OCI-LY3 (cell line): ENCODE results near the gene KCTD13.

Experiments used
- H2AFZ ChIP-seq: fragments of 200-600, 300-600 bp; shearing (Covaris generic); 2 replicates; pipeline ENCODE4 v1.6.0; 2014; ENCODE audit warnings: antibody characterized with exemption, low read depth, low read length
- H3K27ac ChIP-seq: fragments of 200-600, 300-600 bp; sonication (generic); 2 replicates; pipeline ENCODE4 v1.5.1; 2014; ENCODE audit warnings: mild to moderate bottlenecking, low read length, moderate library complexity, mixed read lengths
- H3K27me3 ChIP-seq: fragments of 200-600, 300-600 bp; sonication (generic); 2 replicates; pipeline ENCODE4 v1.6.1; 2014; ENCODE audit warnings: low read depth, low read length, mixed read lengths
- H3K36me3 ChIP-seq: fragments of 200-600, 300-600 bp; sonication (generic); replicated peaks from 2 replicates; pipeline ENCODE3; 2014; ENCODE audit warnings: low read depth, low read length, mixed read lengths
- H3K4me1 ChIP-seq: fragments of 300-600, 200-600 bp; sonication (generic); 2 replicates; pipeline ENCODE4 v1.6.1; 2014; ENCODE audit warnings: low read length, mixed read lengths
- H3K4me2 ChIP-seq: fragments of 200-600, 300-600 bp; sonication (generic); 2 replicates; pipeline ENCODE4 v1.6.1; 2014; ENCODE audit warnings: low read length, mixed read lengths
- H3K4me3 ChIP-seq: fragments of 300-600, 200-600 bp; sonication (generic); 2 replicates; pipeline ENCODE4 v1.5.1; 2014; ENCODE audit warnings: antibody characterized with exemption, mild to moderate bottlenecking, low read length, moderate library complexity
- H3K79me2 ChIP-seq: fragments of 300-600, 200-600 bp; shearing (Covaris generic); 2 replicates; pipeline ENCODE4 v1.6.1; 2014; ENCODE audit warnings: mild to moderate bottlenecking, low read length, mixed read lengths
- H3K9ac ChIP-seq: fragments of 300-600, 200-600 bp; shearing (Covaris generic); 2 replicates; pipeline ENCODE4 v1.6.0; 2014; ENCODE audit warnings: mild to moderate bottlenecking, low read length, moderate library complexity
- H3K9me3 ChIP-seq: fragments of 200-600, 300-600 bp; shearing (Covaris generic); 2 replicates; pipeline ENCODE4 v1.6.1; 2014; ENCODE audit warnings: low read length, mixed read lengths; ENCODE audit not compliant: insufficient read depth
- H4K20me1 ChIP-seq: fragments of 200-600, 300-600 bp; sonication (generic); 2 replicates; pipeline ENCODE4 v1.6.1; 2016; ENCODE audit warnings: low read length, mixed read lengths; ENCODE audit not compliant: insufficient read depth
- CTCF ChIP-seq: fragments of 200-600, 300-600 bp; sonication (generic); IDR thresholded peaks from 2 replicates; pipeline ENCODE4 v1.5.1; 2014; ENCODE audit warnings: antibody characterized with exemption, low read length, low read depth
- EZH2phosphoT487 ChIP-seq: fragments of 200-600 bp; shearing (Covaris generic); IDR thresholded peaks from 2 replicates; pipeline ENCODE4 v1.6.1; 2018; ENCODE audit warnings: antibody characterized with exemption, mixed run types, low read depth

The KCTD13 gene

GRCh38 chr16:29898804-29899515 lies 27.1 kb downstream of the KCTD13 start:
- Histone ChIP-seq H3K27ac (no peak overlapping the region), H3K4me2 (no peak overlapping the region), H3K27me3 (peaks cover 8% of the 10 kb centered on the region), H4K20me1 (peaks cover 3% of the 10 kb centered on the region), H3K9ac (no peak overlapping the region), H3K4me3 (no peak overlapping the region), H3K79me2 (no peaks in the 10 kb centered on the region), H3K9me3 (no peaks in the 10 kb centered on the region), H2AFZ (no peak overlapping the region), H3K36me3 (no peaks in the 10 kb centered on the region), H3K4me1 (no peaks in the 10 kb centered on the region; the same call in 1 of the 2 replicates)
- no peak for TF ChIP-seq CTCF
- TF ChIP-seq EZH2phosphoT487: no peak

GRCh38 chr16:29898135-29898803 lies 27.8 kb downstream of the KCTD13 start:
- peaks cover 3% of the 10 kb centered on the region for H4K20me1 ChIP-seq
- H3K79me2 ChIP-seq: no peaks in the 10 kb centered on the region
- TF ChIP-seq CTCF (no peak), EZH2phosphoT487 (no peak)
- H2AFZ ChIP-seq: no peak overlapping the region
- no peaks in the 10 kb centered on the region for H3K36me3 ChIP-seq
- H3K4me1 ChIP-seq: no peaks in the 10 kb centered on the region; the same call in 1 of the 2 replicates
- H3K4me3 ChIP-seq: no peak overlapping the region
- H3K9me3 ChIP-seq: no peaks in the 10 kb centered on the region
- H3K27me3 ChIP-seq: peaks cover 8% of the 10 kb centered on the region
- no peak overlapping the region for H3K4me2 ChIP-seq
- H3K9ac ChIP-seq: no peak overlapping the region
- no peak overlapping the region for H3K27ac ChIP-seq

GRCh38 chr16:29897333-29897732 lies 28.7 kb downstream of the KCTD13 start:
- Histone ChIP-seq H3K4me3 (no peak overlapping the region), H3K79me2 (no peaks in the 10 kb centered on the region), H3K27me3 (peaks cover 8% of the 10 kb centered on the region), H3K36me3 (no peaks in the 10 kb centered on the region), H3K4me2 (no peak overlapping the region), H3K9ac (no peak overlapping the region), H3K4me1 (no peaks in the 10 kb centered on the region; the same call in 1 of the 2 replicates), H4K20me1 (peaks cover 3% of the 10 kb centered on the region), H3K27ac (no peak overlapping the region), H2AFZ (no peak overlapping the region), H3K9me3 (no peaks in the 10 kb centered on the region)
- TF ChIP-seq CTCF (no peak), EZH2phosphoT487 (no peak)

- Histone ChIP-seq H3K4me1 (no peaks in the 10 kb centered on the region; the same call in 1 of the 2 replicates), H3K4me2 (no peak overlapping the region), H2AFZ (no peak overlapping the region), H3K27ac (no peak overlapping the region), H3K79me2 (no peaks in the 10 kb centered on the region), H3K4me3 (no peak overlapping the region), H3K9me3 (no peaks in the 10 kb centered on the region), H3K36me3 (no peaks in the 10 kb centered on the region), H4K20me1 (peaks cover 3% of the 10 kb centered on the region), H3K27me3 (peaks cover 8% of the 10 kb centered on the region), H3K9ac (no peak overlapping the region)
- no peak for TF ChIP-seq CTCF
- TF ChIP-seq EZH2phosphoT487: no peak
These were observed 29.2 kb downstream of the KCTD13 start for GRCh38 chr16:29896841-29897240.
